Amygdala (tissue), 56 donors: ENCODE results near the gene DAZAP1.
"Not testable (repeated sequence)": the region's sequence is repeated elsewhere in the genome, so short reads cannot be mapped to it uniquely, and the experiment has no call there.

Source experiments
- DNase-seq, 56 donors: peaks; one replicate each; lab custom pipeline; 2025; lab: John Stamatoyannopoulos, UW

Gene DAZAP1

DNA sequence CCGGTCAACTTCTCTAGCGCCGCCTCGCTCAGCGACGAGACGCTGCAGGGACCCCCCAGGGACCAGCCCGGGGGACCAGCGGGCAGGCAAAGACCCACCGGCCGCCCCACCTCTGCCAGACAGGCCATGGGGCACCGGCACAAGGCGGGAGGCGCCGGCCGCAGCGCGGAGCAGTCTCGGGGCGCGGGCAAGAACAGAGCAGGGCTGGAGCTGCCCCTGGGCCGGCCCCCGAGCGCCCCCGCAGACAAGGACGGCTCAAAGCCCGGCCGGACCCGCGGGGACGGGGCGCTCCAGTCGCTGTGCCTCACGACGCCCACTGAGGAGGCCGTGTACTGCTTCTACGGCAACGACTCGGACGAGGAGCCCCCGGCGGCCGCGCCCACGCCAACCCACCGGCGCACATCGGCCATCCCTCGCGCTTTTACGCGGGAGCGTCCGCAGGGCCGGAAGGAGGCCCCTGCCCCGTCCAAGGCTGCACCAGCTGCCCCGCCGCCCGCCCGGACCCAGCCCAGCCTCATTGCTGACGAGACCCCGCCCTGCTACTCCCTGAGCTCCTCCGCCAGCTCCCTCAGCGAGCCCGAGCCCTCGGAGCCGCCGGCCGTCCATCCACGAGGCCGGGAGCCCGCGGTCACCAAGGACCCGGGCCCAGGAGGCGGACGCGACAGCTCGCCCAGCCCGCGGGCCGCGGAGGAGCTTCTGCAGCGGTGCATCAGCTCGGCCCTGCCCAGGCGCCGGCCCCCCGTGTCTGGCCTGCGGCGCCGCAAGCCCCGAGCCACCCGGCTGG, 60.3 kb downstream of the DAZAP1 start:
- no peak for DNase-seq

DNA sequence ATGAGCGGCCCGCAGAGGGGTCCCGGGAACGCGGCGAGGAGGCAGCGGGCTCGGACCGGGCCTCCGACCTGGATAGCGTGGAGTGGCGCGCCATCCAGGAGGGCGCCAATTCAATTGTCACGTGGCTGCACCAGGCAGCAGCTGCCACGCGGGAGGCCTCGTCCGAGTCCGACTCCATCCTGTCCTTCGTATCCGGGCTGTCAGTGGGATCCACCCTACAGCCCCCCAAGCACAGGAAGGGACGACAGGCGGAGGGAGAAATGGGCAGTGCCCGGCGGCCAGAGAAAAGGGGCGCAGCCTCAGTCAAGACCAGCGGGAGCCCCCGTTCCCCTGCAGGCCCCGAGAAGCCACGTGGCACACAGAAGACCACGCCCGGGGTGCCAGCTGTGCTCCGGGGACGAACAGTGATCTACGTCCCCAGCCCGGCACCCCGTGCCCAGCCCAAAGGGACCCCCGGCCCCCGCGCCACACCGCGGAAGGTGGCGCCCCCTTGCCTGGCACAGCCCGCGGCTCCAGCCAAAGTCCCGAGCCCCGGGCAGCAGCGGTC, 61.0 kb downstream of the DAZAP1 start:
- DNase-seq, result no peak

DNA sequence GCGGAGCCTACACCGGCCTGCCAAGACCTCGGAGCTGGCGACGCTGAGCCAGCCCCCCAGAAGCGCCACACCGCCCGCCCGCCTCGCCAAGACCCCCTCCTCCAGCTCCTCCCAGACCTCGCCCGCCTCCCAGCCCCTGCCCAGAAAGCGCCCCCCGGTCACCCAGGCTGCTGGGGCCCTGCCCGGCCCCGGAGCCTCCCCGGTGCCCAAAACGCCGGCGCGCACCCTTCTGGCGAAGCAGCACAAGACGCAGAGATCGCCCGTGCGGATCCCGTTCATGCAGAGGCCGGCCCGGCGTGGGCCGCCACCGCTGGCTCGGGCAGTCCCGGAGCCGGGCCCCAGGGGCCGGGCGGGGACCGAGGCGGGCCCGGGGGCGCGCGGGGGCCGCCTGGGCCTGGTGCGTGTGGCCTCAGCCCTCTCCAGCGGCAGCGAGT, 61.5 kb downstream of the DAZAP1 start:
- no peak for DNase-seq

DNA sequence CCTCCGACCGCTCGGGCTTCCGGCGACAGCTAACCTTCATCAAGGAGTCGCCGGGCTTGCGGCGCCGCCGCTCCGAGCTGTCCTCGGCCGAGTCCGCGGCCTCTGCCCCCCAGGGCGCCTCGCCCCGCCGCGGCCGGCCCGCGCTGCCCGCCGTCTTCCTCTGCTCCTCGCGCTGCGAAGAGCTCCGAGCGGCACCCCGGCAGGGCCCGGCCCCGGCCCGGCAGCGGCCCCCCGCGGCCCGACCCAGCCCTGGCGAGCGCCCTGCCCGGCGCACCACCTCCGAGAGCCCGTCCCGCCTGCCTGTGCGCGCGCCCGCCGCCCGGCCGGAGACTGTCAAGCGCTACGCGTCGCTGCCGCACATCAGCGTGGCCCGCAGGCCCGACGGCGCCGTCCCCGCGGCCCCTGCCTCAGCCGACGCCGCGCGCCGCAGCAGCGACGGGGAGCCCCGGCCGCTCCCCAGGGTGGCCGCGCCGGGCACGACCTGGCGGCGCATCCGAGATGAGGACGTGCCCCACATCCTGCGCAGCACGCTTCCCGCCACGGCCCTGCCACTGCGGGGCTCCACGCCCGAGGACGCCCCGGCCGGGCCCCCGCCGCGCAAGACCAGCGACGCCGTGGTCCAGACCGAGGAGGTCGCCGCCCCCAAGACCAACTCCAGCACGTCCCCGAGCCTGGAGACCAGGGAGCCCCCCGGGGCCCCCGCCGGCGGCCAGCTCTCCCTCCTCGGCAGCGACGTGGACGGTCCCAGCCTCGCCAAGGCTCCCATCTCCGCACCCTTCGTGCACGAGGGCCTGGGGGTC, 62.1 kb downstream of the DAZAP1 start:
- no peak for DNase-seq

DNA sequence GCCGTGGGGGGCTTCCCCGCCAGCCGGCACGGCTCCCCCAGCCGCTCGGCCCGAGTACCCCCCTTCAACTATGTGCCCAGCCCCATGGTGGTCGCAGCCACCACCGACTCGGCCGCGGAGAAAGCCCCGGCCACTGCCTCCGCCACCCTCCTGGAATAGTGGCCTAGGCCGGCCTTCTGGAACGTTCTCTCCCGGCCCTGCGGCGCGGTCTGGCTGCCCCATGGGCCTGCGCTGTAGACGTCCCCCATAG, 62.6 kb downstream of the DAZAP1 start:
- DNase-seq, result no peak

DNA sequence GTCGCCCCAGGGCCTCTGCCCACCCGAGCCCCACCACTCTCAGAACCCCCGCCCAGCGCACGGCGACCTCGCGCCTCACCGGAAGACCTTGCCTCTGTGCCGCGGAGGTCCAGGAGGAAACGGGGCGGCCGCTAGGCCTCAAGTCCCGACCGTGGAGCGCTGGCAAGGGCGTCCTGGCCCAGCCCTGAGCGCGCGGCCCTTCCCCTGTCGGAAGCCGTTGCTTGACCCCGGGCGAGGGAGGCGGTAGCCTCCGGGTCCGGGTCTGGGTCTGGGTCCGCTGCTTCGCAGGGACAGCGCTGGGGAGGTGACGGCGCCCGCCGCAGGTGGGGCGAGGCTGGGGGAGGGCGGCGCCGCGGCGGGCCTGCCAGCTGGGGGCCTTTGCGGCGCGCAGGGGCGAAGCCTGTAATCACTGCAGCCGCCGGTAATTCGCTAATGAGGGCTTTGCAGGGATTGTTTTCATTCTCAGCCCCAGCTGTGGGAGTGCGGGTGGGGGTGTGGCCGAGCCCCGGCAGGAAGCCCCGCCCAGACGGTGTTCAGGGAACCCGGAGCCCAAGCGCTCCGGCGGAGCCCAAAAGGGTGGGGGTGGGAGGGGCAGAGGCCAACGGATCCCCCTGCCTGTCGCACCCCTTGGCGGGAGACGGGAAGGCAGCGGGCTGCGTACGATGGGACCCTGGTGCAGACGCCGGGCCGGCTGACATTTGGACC, 63.1 kb downstream of the DAZAP1 start:
- peak in 17 of 56 donors; percentile 13 to 58 (median 30) for DNase-seq

DNA sequence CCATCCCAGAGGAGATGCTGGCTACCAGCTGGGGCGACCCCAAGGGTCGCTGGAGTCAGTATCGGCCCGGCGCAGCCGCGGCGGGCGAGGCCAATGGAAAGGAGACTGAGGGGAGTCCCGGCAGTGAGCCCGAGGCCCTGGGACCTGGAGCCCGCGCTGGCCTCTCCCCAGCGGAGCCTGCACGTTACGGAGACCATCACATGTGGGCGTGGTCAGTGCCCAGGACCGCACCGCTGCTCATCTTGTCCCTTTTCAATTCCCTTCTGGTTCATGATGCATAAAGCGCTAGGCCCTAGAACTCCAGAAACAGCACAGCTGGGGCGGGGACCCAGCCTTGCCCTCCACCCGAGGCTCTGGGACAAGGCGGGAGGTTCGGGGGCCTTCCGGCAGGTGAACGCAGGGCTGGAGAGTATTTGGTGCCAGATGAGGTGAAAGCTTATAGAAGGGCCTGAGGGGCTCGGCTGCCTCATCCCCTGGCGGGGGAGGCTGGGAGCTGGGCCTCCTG, 63.7 kb downstream of the DAZAP1 start:
- no peak for DNase-seq

DNA sequence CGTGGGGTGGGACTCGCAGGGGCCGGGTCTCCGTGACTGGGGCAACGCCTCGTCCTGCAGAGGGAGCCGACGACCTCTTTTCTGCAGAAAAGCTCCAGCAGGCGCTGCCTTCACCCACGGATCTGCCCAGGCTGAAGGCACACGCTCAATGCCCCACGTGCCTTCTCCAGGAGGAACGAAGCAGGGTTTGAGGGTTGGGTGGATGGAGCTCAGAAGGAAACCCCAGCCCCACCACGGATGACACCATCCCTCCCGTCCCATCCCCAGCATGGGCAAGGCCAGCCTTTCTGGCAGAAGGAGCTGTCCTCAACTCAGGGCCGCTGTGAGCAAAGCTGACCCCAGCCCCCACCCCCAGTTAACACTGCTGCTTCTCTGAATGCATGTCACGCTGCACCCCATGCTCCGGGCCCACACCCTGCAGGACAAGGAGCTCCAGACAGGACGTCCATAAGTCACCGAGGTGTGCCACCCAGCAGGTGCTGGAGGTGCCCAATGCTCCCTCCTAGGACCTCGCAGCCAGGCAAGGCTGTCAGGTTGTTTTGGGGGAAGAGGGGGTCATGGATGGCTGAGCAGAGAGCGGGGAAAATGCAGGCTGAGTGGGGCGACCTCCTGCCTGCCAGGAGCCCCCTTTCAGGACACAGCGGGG, 64.3 kb downstream of the DAZAP1 start:
- peak in 23 of 56 donors; percentile 26 to 64 (median 47) for DNase-seq

DNA sequence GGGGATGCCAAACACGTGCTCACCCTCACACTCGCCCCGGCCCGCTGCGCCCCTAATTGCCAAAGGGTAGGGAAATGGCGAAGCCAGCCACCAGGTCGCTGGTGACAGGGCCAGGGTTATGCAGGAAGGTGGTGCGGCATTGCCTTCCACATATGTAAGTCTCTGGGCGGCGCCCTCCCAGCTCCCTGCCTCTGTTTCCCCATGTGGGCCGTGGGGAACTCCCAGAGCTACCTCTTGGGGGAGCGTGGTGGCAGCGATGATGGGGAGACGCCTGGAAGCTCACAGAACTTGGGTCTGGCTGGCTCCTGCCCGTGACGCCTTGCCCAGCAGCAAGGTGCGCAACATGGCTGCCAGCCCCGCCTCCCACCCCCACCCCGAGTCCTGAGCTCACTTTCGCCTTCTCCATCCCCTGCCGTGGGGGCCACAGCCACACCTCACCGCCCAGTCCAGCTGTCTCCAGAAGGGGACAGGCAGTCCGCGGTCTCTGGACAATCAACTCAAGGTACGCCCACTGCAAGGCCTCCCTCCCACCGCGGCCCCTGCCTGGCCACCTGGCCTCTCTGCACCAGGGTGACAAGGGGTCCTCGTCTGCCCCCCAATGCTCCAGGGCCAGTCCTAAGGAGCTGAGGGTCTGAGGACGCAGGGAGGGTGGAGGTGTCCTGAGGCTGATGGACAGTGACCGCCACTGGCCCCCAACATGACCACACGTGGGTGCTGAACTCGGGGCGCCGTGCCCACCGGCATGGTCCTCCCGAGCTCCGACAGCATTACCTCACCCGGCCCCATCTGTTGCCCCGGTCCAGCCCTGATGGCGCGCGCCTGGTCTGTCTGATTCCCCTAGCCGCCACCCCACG, 65.1 kb downstream of the DAZAP1 start:
- DNase-seq, result peak in 13 of 56 donors; percentile 16 to 71 (median 36)

DNA sequence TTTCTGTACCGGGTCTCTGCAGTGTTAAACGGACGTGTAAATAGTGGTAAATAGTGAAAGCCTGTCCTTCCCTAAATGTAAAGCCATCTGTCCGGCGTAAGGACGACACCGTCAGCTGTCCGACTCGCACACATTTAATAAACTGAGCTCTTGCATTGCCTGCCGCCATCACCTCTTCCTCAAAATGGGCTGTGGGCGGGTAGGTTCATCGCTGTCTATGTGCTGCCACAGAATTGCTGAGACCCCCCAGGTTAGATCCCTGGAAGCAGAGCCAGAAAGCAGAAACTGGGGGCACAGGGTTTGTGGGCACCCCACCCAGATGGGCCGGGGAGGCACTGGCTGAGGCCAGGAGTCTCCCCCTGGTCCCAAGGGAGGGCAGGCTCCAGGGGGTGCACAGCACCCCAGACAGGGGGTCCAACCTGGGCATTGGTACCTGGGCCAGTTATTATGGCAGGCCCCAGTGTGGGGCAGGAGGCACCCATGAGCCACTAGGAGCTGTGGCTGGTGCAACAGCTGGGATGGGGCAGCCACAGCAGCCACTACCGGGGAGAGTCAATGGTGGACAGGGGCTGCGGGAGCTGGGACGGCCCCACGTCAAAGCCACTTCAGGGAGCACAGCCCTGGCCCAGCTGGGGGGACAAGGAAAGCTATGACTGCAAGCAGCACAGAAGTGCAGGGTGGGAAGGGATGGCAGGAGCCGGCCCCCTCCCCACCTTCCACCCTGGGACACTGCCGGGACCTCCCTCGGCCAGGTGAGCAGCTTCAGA, 65.9 kb downstream of the DAZAP1 start:
- peak in 2 of 56 donors; percentile 38 to 39 for DNase-seq

DNA sequence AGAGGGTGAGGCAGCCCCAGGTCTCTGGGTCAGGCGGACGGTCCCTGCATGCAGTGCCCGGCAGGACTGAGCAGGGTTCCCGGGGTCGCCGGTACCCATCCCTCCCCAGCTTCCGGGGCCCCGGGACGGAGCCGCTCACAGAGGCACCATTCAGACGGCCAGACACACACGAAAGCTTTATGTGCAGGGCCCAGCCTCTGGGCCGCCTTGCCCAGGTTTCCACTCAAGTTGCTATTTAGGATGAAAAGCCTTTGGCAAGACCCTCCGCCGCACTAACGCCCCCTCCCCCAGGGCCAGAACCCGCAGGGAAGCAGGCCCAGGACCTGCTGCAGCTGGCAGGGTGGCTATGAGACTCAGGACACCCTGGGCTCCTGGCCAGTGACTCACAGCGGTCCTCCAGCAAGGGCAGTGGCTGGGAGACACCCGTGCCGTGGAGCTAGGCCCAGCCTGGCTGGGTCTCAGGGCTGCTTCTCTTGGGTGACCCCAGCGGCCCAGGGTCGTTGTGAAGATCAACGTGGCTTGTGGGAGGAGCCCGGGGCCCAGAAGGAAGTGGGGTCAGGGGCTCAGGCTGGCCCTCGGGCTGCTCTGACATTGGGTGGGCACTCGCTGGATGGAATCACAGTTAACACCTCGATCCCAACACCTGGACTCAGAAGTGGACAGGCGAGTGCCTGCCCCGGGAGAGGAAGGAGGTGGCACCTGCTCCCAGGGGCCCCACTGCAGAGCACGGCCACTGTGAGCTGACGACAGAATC, 66.8 kb downstream of the DAZAP1 start:
- DNase-seq, result peak in 50 of 56 donors; percentile 11 to 89 (median 62)

DNA sequence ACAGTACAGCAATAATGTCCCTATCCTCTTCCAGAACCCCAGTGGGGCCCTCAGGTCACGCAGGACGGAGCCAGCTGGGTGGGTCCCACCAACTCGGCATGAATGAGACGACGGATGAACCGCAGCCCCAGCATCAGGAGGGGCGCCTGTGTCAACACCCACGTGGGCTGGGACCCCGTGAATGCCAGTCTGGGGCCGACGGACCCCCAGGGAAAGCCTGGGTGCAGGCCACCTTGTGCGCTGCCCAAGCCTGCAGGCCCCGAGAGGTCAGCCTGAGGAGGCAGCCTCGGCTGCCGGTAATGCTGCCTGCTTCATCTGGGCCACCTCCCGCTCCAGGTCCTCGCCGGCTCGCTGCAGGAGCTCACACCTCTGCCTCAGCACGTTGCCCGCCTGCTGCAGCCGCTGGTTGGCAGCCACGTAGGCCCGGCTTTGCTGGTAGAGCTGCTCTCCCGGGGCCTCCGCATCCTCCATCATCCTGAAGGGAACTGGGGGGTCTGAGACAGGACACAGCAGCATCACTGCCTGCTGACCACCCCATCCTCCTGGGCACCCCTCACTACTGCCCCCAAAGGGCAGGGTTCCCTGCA, 67.5 kb downstream of the DAZAP1 start:
- DNase-seq, result no peak

DNA sequence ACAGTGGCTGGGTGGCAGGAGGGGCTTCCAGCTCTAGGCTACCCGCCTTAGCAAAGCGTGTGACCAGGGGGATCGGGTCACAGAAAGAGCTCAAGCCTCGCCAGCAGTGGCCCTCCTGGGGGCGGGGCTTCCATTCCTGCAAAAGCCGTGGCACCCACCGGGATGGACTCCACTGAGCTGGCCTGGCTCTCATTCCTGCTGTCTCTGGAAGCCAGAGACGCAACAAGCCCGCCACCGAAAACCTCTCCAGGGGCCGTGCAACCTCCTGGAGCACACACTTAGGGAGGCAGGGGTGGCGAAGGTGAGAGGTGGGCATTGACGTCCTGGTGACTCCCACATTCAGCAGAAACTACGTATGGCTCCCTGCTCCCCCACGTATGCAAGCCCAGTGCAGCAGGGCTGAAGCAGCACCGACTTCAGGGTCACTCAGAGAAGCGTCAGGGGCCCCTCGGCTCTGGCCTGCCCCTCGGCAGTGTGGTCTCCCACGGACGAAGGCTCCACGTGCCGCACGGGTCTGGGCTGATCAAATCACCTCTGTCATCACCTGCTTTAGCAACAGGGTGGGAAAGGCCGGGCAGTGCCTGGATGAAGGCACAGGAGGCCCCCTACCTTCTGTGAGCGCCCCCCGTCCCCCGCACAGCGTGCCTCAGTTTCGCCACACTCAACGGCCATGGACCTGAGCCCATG, 68.5 kb downstream of the DAZAP1 start:
- no peak for DNase-seq

DNA sequence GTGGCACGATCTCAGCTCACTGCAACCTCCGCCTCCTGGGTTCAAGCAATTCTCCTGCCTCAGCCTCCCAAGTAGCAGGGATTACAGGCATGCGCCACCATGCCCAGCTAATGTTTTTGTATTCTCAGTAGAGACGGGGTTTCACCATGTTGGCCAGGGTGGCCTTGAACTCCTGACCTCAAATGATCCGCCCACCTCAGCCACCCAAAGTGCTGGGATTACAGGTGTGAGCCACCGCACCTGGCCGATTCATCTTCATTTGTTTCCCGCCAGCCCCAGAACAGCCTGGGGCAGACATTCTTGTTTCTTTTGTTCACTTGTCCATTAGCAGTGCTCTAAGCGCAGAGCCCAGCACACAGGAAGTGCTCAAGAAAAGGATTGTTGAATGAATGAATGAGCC, 69.7 kb downstream of the DAZAP1 start:
- DNase-seq, result not testable (repeated sequence)

DNA sequence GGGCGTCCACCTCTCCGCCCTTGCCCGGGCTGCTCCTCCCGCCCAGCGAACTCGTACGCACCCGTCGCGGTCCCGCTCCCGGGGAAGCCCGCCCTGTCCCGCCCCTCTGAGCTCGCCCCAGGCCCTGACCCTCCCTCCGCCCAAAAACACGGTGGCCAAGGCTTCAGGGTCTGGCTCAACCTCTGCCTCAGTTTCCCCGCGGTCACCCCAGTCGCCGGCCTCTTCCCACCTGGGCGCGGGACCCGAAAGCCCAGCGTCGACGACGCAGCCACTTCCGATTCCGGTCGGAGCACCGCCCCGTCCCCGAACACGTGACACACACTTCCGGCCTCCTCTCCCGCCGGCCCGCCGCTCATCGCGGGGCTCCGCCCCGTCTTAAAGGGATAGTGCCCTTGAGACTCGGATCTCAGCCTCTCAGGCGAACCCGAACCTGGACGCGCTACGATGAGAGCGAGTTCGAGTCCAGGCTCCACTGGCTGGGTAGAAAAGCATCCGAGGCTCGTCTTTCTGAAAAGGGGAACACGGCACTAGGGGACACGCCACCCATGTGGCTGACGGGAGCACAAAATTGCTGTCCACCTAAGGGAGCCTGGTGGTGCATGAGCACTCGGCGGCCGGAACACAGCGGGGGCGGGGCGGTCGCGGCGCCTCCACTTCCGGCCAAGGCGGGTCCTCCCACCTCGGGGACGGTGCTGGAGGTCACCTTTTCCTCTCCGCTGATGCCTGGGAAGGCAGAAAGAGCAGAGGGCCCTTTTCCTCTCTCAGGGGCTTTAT, 71.7 kb downstream of the DAZAP1 start, which contains the start of gene C19orf25:
C19orf25 (minus strand) TSS at position 282 of the 774 bp plus-strand sequence. CDS start 312 bp downstream, outside the sequence.
- peak; percentile 41 to 96 (median 87) for DNase-seq
